NOMO-1 treated with dmso at 0.1 percent for 144 hours (cell line): ENCODE data around the gene CAMKMT.

Source experiments
- DNase-seq: peaks from one replicate; lab custom pipeline; 2025; ENCODE audit not compliant: unreplicated experiment; lab: John Stamatoyannopoulos, UW

The CAMKMT gene

GRCh38 chr2:44767691-44768090 lies 405.9 kb downstream of the CAMKMT start:
- DNase-seq: no peak

GRCh38 chr2:44768438-44769236 lies 406.9 kb downstream of the CAMKMT start:
- no peak for DNase-seq

- DNase-seq: no peak
Observed at GRCh38 chr2:44769349-44770011, 407.7 kb downstream of the CAMKMT start.

GRCh38 chr2:44770221-44771195 lies 408.8 kb downstream of the CAMKMT start:
- DNase-seq: no peak

- no peak for DNase-seq
Observed at GRCh38 chr2:44771522-44771921, 409.8 kb downstream of the CAMKMT start.

- no peak for DNase-seq
Observed at GRCh38 chr2:44772131-44772530, 410.4 kb downstream of the CAMKMT start.

GRCh38 chr2:44772669-44773378 lies 411.1 kb downstream of the CAMKMT start:
- no peak for DNase-seq

- DNase-seq: no peak
Observed at GRCh38 chr2:44774826-44775492, 413.2 kb downstream of the CAMKMT start.

GRCh38 chr2:44777036-44777435 lies 415.3 kb downstream of the CAMKMT start:
- DNase-seq: no peak

- no peak for DNase-seq
Observed at GRCh38 chr2:44777537-44777936, 415.8 kb downstream of the CAMKMT start.

GRCh38 chr2:44778221-44778654 lies 416.5 kb downstream of the CAMKMT start:
- DNase-seq: no peak

- peak; percentile 92 for DNase-seq
Observed at GRCh38 chr2:44778671-44779476, 417.1 kb downstream of the CAMKMT start.

GRCh38 chr2:44779793-44780192 lies 418.0 kb downstream of the CAMKMT start:
- DNase-seq: no peak

- no peak for DNase-seq
Observed at GRCh38 chr2:44780406-44780805, 418.7 kb downstream of the CAMKMT start.

GRCh38 chr2:44785433-44785832 lies 423.7 kb downstream of the CAMKMT start:
- no peak for DNase-seq

GRCh38 chr2:44786045-44786816 lies 424.5 kb downstream of the CAMKMT start:
- no peak for DNase-seq

- DNase-seq: no peak
Observed at GRCh38 chr2:44786817-44787214, 425.1 kb downstream of the CAMKMT start.

GRCh38 chr2:44787663-44788062 lies 425.9 kb downstream of the CAMKMT start:
- no peak for DNase-seq

- no peak for DNase-seq
Observed at GRCh38 chr2:44789446-44789845, 427.7 kb downstream of the CAMKMT start.
